SK-N-MC (cell line): ENCODE results near the gene RARRES2.

Experiments used
- FOXP2 ChIP-seq: optimal IDR thresholded peaks from 2 replicates; pipeline ENCODE3; 2011; ENCODE audit warnings: mild to moderate bottlenecking, moderate library complexity; ENCODE audit not compliant: insufficient read depth; ENCODE audit errors: extremely low read length, control extremely low read depth
- POLR2AphosphoS5 ChIP-seq: IDR thresholded peaks from 2 replicates; pipeline ENCODE4 v1.6.1; 2012; ENCODE audit warnings: mild to moderate bottlenecking, low read depth, low read length, borderline replicate concordance

DNA sequence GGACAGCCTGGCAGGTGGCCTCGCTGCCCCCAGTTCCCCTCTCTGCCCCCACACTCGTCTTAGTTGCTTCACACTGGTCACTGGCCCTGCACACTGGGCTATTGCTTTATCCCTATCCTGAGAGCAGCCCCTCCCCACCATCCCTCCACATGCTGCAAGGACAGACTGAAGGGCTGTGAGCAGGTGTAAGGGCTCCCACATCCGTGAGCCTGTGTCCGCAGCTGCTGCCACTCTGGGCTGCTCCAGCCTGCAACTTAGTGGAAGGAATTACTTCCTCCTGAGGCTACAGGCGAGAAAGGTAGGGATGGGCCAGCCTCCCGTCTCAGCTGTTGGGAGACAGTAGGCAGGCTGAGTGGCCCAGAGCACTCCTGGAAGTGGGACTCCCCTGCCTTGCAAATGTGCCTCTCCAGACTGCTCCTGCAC lies 3.8 kb downstream of the RARRES2 start:
- no peak for TF ChIP-seq FOXP2
- TF ChIP-seq POLR2AphosphoS5: no peak
